Epidermal melanocyte (primary cell): ENCODE measurements around the gene MBD3L1.
A peak's percentile ranks its signal among the peaks of the same experiment; 100 is the strongest.

Experiments
- DNase-seq: peaks from one replicate; pipeline ENCODE4 v3.0.0; 2011; ENCODE audit warnings: low spot score; ENCODE audit not compliant: insufficient read length

The MBD3L1 gene

GRCh38 chr19:8832132-8833021 lies at the start of gene MBD3L1, which contains the start of gene ZNF558:
Gene MBD3L1, plus strand, starts transcription at chr19:8832377. Its CDS starts 10,302 bp downstream, at chr19:8842679.
Gene ZNF558, minus strand, starts transcription at chr19:8832304. Its CDS starts 9,645 bp downstream, at chr19:8822659.
- peak; percentile 84 for DNase-seq

GRCh38 chr19:8794823-8795222 lies 37.4 kb upstream of the MBD3L1 start:
- DNase-seq: no peak

GRCh38 chr19:8806661-8807060 lies 25.5 kb upstream of the MBD3L1 start:
- no peak for DNase-seq

- no peak for DNase-seq
Measured at GRCh38 chr19:8811315-8812172, 20.6 kb upstream of the MBD3L1 start.

- DNase-seq: no peak
Measured at GRCh38 chr19:8814176-8814575, 18.0 kb upstream of the MBD3L1 start.

- DNase-seq: no peak
Measured at GRCh38 chr19:8815780-8816179, 16.4 kb upstream of the MBD3L1 start.

- DNase-seq: no peak
Measured at GRCh38 chr19:8820234-8820633, 11.9 kb upstream of the MBD3L1 start.

GRCh38 chr19:8821748-8822241 lies 10.4 kb upstream of the MBD3L1 start:
- DNase-seq: no peak

GRCh38 chr19:8826371-8826770 lies 5.8 kb upstream of the MBD3L1 start:
- DNase-seq: no peak

GRCh38 chr19:8827277-8827676 lies 4.9 kb upstream of the MBD3L1 start:
- no peak for DNase-seq

- no peak for DNase-seq
Measured at GRCh38 chr19:8831373-8831772, 804 bp upstream of the MBD3L1 start.

- DNase-seq: no peak
Measured at GRCh38 chr19:8831832-8832131, 395 bp upstream of the MBD3L1 start.

GRCh38 chr19:8835446-8835845 lies 3.3 kb downstream of the MBD3L1 start:
- DNase-seq: no peak

GRCh38 chr19:8835877-8836276 lies 3.7 kb downstream of the MBD3L1 start:
- DNase-seq: no peak

- no peak for DNase-seq
Measured at GRCh38 chr19:8840708-8841107, 8.5 kb downstream of the MBD3L1 start.

GRCh38 chr19:8846819-8847218 lies 14.6 kb downstream of the MBD3L1 start:
- no peak for DNase-seq

GRCh38 chr19:8849232-8849631 lies 17.1 kb downstream of the MBD3L1 start:
- DNase-seq: no peak

GRCh38 chr19:8850488-8850887 lies 18.3 kb downstream of the MBD3L1 start:
- no peak for DNase-seq

GRCh38 chr19:8858260-8858659 lies 26.1 kb downstream of the MBD3L1 start:
- DNase-seq: no peak

GRCh38 chr19:8866344-8866743 lies 34.2 kb downstream of the MBD3L1 start:
- no peak for DNase-seq

GRCh38 chr19:8877854-8878705 lies 45.9 kb downstream of the MBD3L1 start:
- no peak for DNase-seq
